Natural killer cell treated with Interleukin-12 subunit alpha and Interleukin-12 subunit beta and Interleukin-15 and Interleukin-18, amount 100 ng/mL, for 72 hours (primary cell): ENCODE data around the gene LORICRIN. TPM values are rescaled to one million over a fixed set of nuclear protein-coding genes. Genes with fewer than 3 reads are reported as not detected.
A peak's percentile ranks its signal among the peaks of the same experiment; 100 is the strongest.

ENCODE experiments used
- ATAC-seq, 2 donors: fragments of 150-1000 bp; cut with Tn5 transposase in 1 of 2; sonication (Bioruptor Pico), chemical (Tn5 transposase) in 1 of 2; 2 replicates each; pipeline ENCODE4 v1.10.0; 2021
- DNase-seq: peaks from one replicate; pipeline ENCODE4 v3.0.0; 2022; ENCODE audit warnings: low spot score
- H3K27ac Mint-ChIP-seq, 2 donors: 1 replicate in 1 of 2; 2 replicates in 1 of 2; pipeline ENCODE4 v1.8.0; 2022; ENCODE audit warnings: mixed read lengths in 2 of 2, mild to moderate bottlenecking in 1 of 2, moderate library complexity in 1 of 2
- H3K27me3 Mint-ChIP-seq, 2 donors: 1 replicate in 1 of 2; 2 replicates in 1 of 2; pipeline ENCODE4 v1.8.0; 2022; ENCODE audit warnings: mixed read lengths in 2 of 2
- H3K36me3 Mint-ChIP-seq: one replicate; pipeline ENCODE4 v1.8.0; 2022; ENCODE audit warnings: mixed read lengths
- H3K4me1 Mint-ChIP-seq, 2 donors: 1 replicate in 1 of 2; 2 replicates in 1 of 2; pipeline ENCODE4 v1.8.0; 2022; ENCODE audit warnings: low read depth in 2 of 2, mixed read lengths in 2 of 2, mild to moderate bottlenecking in 1 of 2
- H3K4me3 Mint-ChIP-seq: one replicate; pipeline ENCODE4 v1.8.0; 2022; ENCODE audit warnings: mixed read lengths
- H3K9me3 Mint-ChIP-seq: 2 replicates; pipeline ENCODE4 v1.8.0; 2022; ENCODE audit warnings: mixed read lengths
- total RNA-seq, 2 donors: library from RNA; stranded (reverse); gene quantifications; one replicate each; pipeline ENCODE4 v1.2.3, GENCODE V29; 2022

LORICRIN gene
- total RNA-seq, 2 donors from 2014 or later, result not detected

- peaks cover 20 to 23% of the 10 kb centered on the region in 2 donors for H3K4me1 Mint-ChIP-seq
- H3K36me3 Mint-ChIP-seq, result no peaks in the 10 kb centered on the region
- H3K27me3 Mint-ChIP-seq, result peaks cover 48 to 60% of the 10 kb centered on the region in 2 donors
- H3K9me3 Mint-ChIP-seq, result no peaks in the 10 kb centered on the region
- ATAC-seq (peak in 1 of 2 donors; percentile 37), DNase-seq (no peak)
- peak overlapping the region; percentile 47 for H3K4me3 Mint-ChIP-seq
- peak overlapping the region in 1 of 2 donors; percentile 32 for H3K27ac Mint-ChIP-seq
Measured at GRCh38 chr1:153260585-153261280, 1.2 kb downstream of the LORICRIN start.

- Mint-ChIP-seq H3K4me1 (peaks cover 20 to 23% of the 10 kb centered on the region in 2 donors), H3K4me3 (peak overlapping the region; percentile 52), H3K27me3 (peaks cover 53 to 67% of the 10 kb centered on the region in 2 donors), H3K9me3 (no peaks in the 10 kb centered on the region), H3K27ac (no peak overlapping the region), H3K36me3 (no peaks in the 10 kb centered on the region)
- no peak for DNase-seq
- peak; percentile 31 to 34 for ATAC-seq
Measured at GRCh38 chr1:153261281-153262069, 2.0 kb downstream of the LORICRIN start.

GRCh38 chr1:153262070-153262366 lies 2.5 kb downstream of the LORICRIN start:
- H3K4me3 Mint-ChIP-seq, result peak overlapping the region; percentile 52
- no peak for DNase-seq

GRCh38 chr1:153262462-153263157 lies 3.1 kb downstream of the LORICRIN start:
- Mint-ChIP-seq H3K27ac (no peak overlapping the region), H3K27me3 (peaks cover 61 to 79% of the 10 kb centered on the region in 2 donors), H3K4me3 (peak overlapping the region; percentile 52), H3K9me3 (no peaks in the 10 kb centered on the region), H3K4me1 (peaks cover 20 to 23% of the 10 kb centered on the region in 2 donors), H3K36me3 (no peaks in the 10 kb centered on the region)
- no peak for ATAC-seq
- DNase-seq, result no peak

More at GRCh38 chr1:153262070-153262366, 2.5 kb downstream of the LORICRIN start:
- no peaks in the 10 kb centered on the region for H3K36me3 Mint-ChIP-seq
- no peak overlapping the region for H3K27ac Mint-ChIP-seq
- H3K9me3 Mint-ChIP-seq, result no peaks in the 10 kb centered on the region
- peaks cover 20 to 23% of the 10 kb centered on the region in 2 donors for H3K4me1 Mint-ChIP-seq
- ATAC-seq, result no peak
- peaks cover 57 to 73% of the 10 kb centered on the region in 2 donors for H3K27me3 Mint-ChIP-seq

- no peaks in the 10 kb centered on the region for H3K9me3 Mint-ChIP-seq
- ATAC-seq, result no peak
- H3K4me1 Mint-ChIP-seq, result peaks cover 15% of the 10 kb centered on the region in 2 donors
Measured at GRCh38 chr1:153265457-153265856, 6.0 kb downstream of the LORICRIN start.

GRCh38 chr1:153271711-153272110 lies 12.2 kb downstream of the LORICRIN start:
- DNase-seq (no peak), ATAC-seq (no peak)
- no peak overlapping the region for H3K27ac Mint-ChIP-seq
- no peak overlapping the region for H3K4me3 Mint-ChIP-seq
- H3K27me3 Mint-ChIP-seq, result peaks cover 34 to 42% of the 10 kb centered on the region in 2 donors
- no peaks in the 10 kb centered on the region for H3K36me3 Mint-ChIP-seq
- H3K4me1 Mint-ChIP-seq, result no peaks in the 10 kb centered on the region
- H3K9me3 Mint-ChIP-seq, result no peaks in the 10 kb centered on the region

More at GRCh38 chr1:153265457-153265856, 6.0 kb downstream of the LORICRIN start:
- Mint-ChIP-seq H3K36me3 (no peaks in the 10 kb centered on the region), H3K27ac (no peak overlapping the region), H3K4me3 (no peak overlapping the region), H3K27me3 (peaks cover 67 to 78% of the 10 kb centered on the region in 2 donors)
- DNase-seq, result no peak

GRCh38 chr1:153272186-153272585 lies 12.7 kb downstream of the LORICRIN start:
- no peak for DNase-seq
- H3K9me3 Mint-ChIP-seq, result no peaks in the 10 kb centered on the region

GRCh38 chr1:153277852-153278251 lies 18.4 kb downstream of the LORICRIN start:
- H3K4me1 Mint-ChIP-seq, result no peaks in the 10 kb centered on the region
- peaks cover 22 to 35% of the 10 kb centered on the region in 2 donors for H3K27me3 Mint-ChIP-seq
- H3K9me3 Mint-ChIP-seq, result no peaks in the 10 kb centered on the region
- ATAC-seq (no peak), DNase-seq (no peak)
- no peak overlapping the region for H3K27ac Mint-ChIP-seq
- H3K4me3 Mint-ChIP-seq, result no peak overlapping the region
- no peaks in the 10 kb centered on the region for H3K36me3 Mint-ChIP-seq

More at GRCh38 chr1:153272186-153272585, 12.7 kb downstream of the LORICRIN start:
- Mint-ChIP-seq H3K4me3 (no peak overlapping the region), H3K27ac (no peak overlapping the region), H3K4me1 (no peaks in the 10 kb centered on the region), H3K36me3 (no peaks in the 10 kb centered on the region), H3K27me3 (peaks cover 33 to 40% of the 10 kb centered on the region in 2 donors)
- peak; percentile 13 to 48 for ATAC-seq

GRCh38 chr1:153288634-153289275 lies 29.3 kb downstream of the LORICRIN start:
- DNase-seq, result no peak
- ATAC-seq, result peak; percentile 41 to 49
- peaks cover 4 to 5% of the 10 kb centered on the region in 2 donors for H3K4me1 Mint-ChIP-seq

GRCh38 chr1:153291514-153291913 lies 32.0 kb downstream of the LORICRIN start:
- DNase-seq (no peak), ATAC-seq (peak in 1 of 2 donors; percentile 73)
- Mint-ChIP-seq H3K4me3 (no peak overlapping the region), H3K4me1 (peaks cover 8% of the 10 kb centered on the region in 2 donors), H3K27ac (no peak overlapping the region), H3K9me3 (no peaks in the 10 kb centered on the region), H3K27me3 (peaks cover 8 to 19% of the 10 kb centered on the region in 2 donors), H3K36me3 (no peaks in the 10 kb centered on the region)

More at GRCh38 chr1:153288634-153289275, 29.3 kb downstream of the LORICRIN start:
- Mint-ChIP-seq H3K27me3 (peaks cover 8 to 14% of the 10 kb centered on the region in 2 donors), H3K27ac (no peak overlapping the region), H3K9me3 (no peaks in the 10 kb centered on the region), H3K4me3 (no peak overlapping the region), H3K36me3 (no peaks in the 10 kb centered on the region)

GRCh38 chr1:153292185-153292584 lies 32.7 kb downstream of the LORICRIN start:
- Mint-ChIP-seq H3K27me3 (peaks cover 8 to 22% of the 10 kb centered on the region in 2 donors), H3K9me3 (no peaks in the 10 kb centered on the region), H3K36me3 (no peaks in the 10 kb centered on the region), H3K27ac (no peak overlapping the region), H3K4me3 (no peak overlapping the region), H3K4me1 (peaks cover 8% of the 10 kb centered on the region in 2 donors)
- DNase-seq (no peak), ATAC-seq (no peak)

GRCh38 chr1:153292740-153293479 lies 33.4 kb downstream of the LORICRIN start:
- H3K36me3 Mint-ChIP-seq, result no peaks in the 10 kb centered on the region
- peaks cover 8 to 22% of the 10 kb centered on the region in 2 donors for H3K27me3 Mint-ChIP-seq
- H3K9me3 Mint-ChIP-seq, result no peaks in the 10 kb centered on the region
- no peak overlapping the region for H3K4me3 Mint-ChIP-seq
- no peak overlapping the region for H3K27ac Mint-ChIP-seq
- ATAC-seq (no peak), DNase-seq (no peak)
- peaks cover 8% of the 10 kb centered on the region in 2 donors for H3K4me1 Mint-ChIP-seq

- no peak overlapping the region for H3K4me3 Mint-ChIP-seq
- DNase-seq, result no peak
- no peak for ATAC-seq
- no peaks in the 10 kb centered on the region for H3K36me3 Mint-ChIP-seq
- peaks cover 8% of the 10 kb centered on the region in 2 donors for H3K4me1 Mint-ChIP-seq
- no peaks in the 10 kb centered on the region for H3K9me3 Mint-ChIP-seq
- H3K27ac Mint-ChIP-seq, result no peak overlapping the region
- H3K27me3 Mint-ChIP-seq, result peaks cover 8 to 22% of the 10 kb centered on the region in 2 donors
Measured at GRCh38 chr1:153293480-153293775, 33.9 kb downstream of the LORICRIN start.
